T-cell (primary cell): ENCODE measurements around the gene NDST4. TPM values are rescaled to one million over a fixed set of nuclear protein-coding genes. Genes with fewer than 3 reads are reported as not detected.

ENCODE experiments used
- ATAC-seq, 4 experiments: fragments of 200-7000 bp in 3 of 4; fragments of 150-1000 bp in 1 of 4; cut with Tn5 transposase; replicated peaks in 1 of 4; 1 replicate in 3 of 4; 2 replicates in 1 of 4; pipeline ENCODE4 v1.10.0; 2021; ENCODE audit warnings: moderate library complexity in 3 of 4, mild to moderate bottlenecking in 2 of 4, moderate number of reproducible peaks in 1 of 4
- CTCF ChIA-PET, 2 donors: fragments of 300-600 bp; sonication (Branson Sonifier 250); formaldehyde crosslinking; loops; one replicate each; lab custom pipeline; 2022; ENCODE audit warnings: antibody characterized with exemption in 2 of 2; lab: Charles Lee
- POLR2A ChIA-PET, 2 donors: fragments of 300-600 bp; sonication (Branson Sonifier 250); formaldehyde crosslinking; loops; one replicate each; lab custom pipeline; 2022; ENCODE audit warnings: antibody characterized with exemption in 2 of 2; lab: Charles Lee
- DNase-seq, 35 experiments: peaks; one replicate each; pipeline versions ENCODE4 v3.0.0 to v3.0.0-alpha.2; 2013 to 2023
- H3K27ac ChIP-seq: one replicate; pipeline ENCODE4 v1.5.1; 2013; ENCODE audit warnings: low read length
- H3K27me3 ChIP-seq, 2 experiments: replicated peaks in 1 of 2; 1 replicate in 1 of 2; 2 replicates in 1 of 2; pipeline versions ENCODE4 v1.6.1 to v1.7.0; 2013; ENCODE audit warnings: low read length in 1 of 2, mixed read lengths in 1 of 2; ENCODE audit not compliant: control insufficient read depth in 2 of 2, insufficient read depth in 2 of 2; ENCODE audit errors: extremely low read depth in 1 of 2
- H3K36me3 ChIP-seq, 2 donors: 1 replicate in 1 of 2; 2 replicates in 1 of 2; pipeline versions ENCODE4 v1.6.1 to v1.7.0; 2013; ENCODE audit warnings: low read length in 1 of 2; ENCODE audit not compliant: control insufficient read depth in 2 of 2, insufficient read depth in 1 of 2; ENCODE audit errors: extremely low read depth in 1 of 2
- H3K4me1 ChIP-seq, 2 experiments: 1 replicate in 1 of 2; 2 replicates in 1 of 2; pipeline versions ENCODE4 v1.6.1 to v1.7.0; 2013; ENCODE audit warnings: low read length in 2 of 2, mixed read lengths in 1 of 2; ENCODE audit not compliant: insufficient read depth in 2 of 2, control insufficient read depth in 1 of 2; ENCODE audit errors: extremely low read depth in 1 of 2
- H3K4me3 ChIP-seq, 2 donors: 1 replicate in 1 of 2; 2 replicates in 1 of 2; pipeline versions ENCODE4 v1.5.1 to v1.7.0; 2013; ENCODE audit warnings: mild to moderate bottlenecking in 2 of 2, low read length in 1 of 2, moderate library complexity in 1 of 2; ENCODE audit not compliant: control insufficient read depth in 1 of 2; ENCODE audit errors: extremely low read depth in 1 of 2
- H3K9me3 ChIP-seq: 2 replicates; pipeline ENCODE4 v1.7.0; 2013
- H3K27ac Mint-ChIP-seq, 2 donors: one replicate each; pipeline ENCODE4 v1.8.0; 2020 to 2021; ENCODE audit warnings: mild to moderate bottlenecking in 2 of 2, mixed read lengths in 2 of 2
- H3K27me3 Mint-ChIP-seq, 2 donors: one replicate each; pipeline ENCODE4 v1.8.0; 2021 to 2022; ENCODE audit warnings: mixed read lengths in 2 of 2
- H3K36me3 Mint-ChIP-seq: one replicate; pipeline ENCODE4 v1.8.0; 2021; ENCODE audit warnings: mixed read lengths
- H3K4me1 Mint-ChIP-seq, 3 donors: one replicate each; pipeline ENCODE4 v1.8.0; 2020 to 2022; ENCODE audit warnings: mixed read lengths in 3 of 3, mild to moderate bottlenecking in 1 of 3
- H3K4me3 Mint-ChIP-seq, 3 donors: one replicate each; pipeline ENCODE4 v1.8.0; 2020 to 2022; ENCODE audit warnings: mild to moderate bottlenecking in 3 of 3, mixed read lengths in 3 of 3, moderate library complexity in 3 of 3
- H3K9me3 Mint-ChIP-seq, 3 donors: one replicate each; pipeline ENCODE4 v1.8.0; 2020 to 2022; ENCODE audit warnings: mixed read lengths in 3 of 3
- WGBS: methylation state at CpG from one replicate; pipeline ENCODE4 v1.1.5; 2013; ENCODE audit warnings: missing lambda C conversion rate; ENCODE audit not compliant: insufficient coverage; 5-methylcytosine and 5-hydroxymethylcytosine counted together
- total RNA-seq, 35 experiments: library from RNA in 6 of 35; stranded (reverse) in 6 of 35; fragments of 120-200 nt in 1 of 35; gene quantifications; one replicate each; pipeline versions ENCODE4 v1.2.1 to v1.2.4 and lab custom pipeline; 2013 to 2026

NDST4 gene
- total RNA-seq, 5 donors from 2014 or later (not counting 1 experiment from before 2014, with no cell fraction given): not detected

DNA sequence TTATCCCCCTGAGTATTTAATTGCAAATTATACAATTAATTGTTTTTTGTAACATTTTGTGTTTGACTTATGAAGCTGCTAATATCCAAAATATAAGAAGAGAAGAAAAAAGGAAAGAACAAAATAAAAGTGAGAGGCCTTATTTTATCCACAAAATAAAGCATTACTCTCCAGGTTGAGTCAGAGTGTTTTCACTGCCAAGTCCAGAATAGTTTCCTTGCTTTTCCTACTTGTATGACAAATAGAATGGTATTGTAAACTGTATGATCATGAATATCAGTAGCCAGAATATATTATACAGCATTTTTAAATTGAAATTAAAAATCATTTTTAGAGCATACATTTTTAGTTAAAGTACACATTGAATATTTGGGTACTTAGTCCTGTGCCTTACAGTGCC lies 237.8 kb downstream of the NDST4 start:
- ChIA-PET POLR2A (no interaction called here), CTCF (no interaction called here)
- Histone ChIP-seq H3K4me1 (no peaks in the 10 kb centered on the region), H3K27me3 (no peaks in the 10 kb centered on the region), H3K27ac (no peak overlapping the region), H3K4me3 (no peak overlapping the region), H3K36me3 (no peaks in the 10 kb centered on the region), H3K9me3 (no peaks in the 10 kb centered on the region)
- ATAC-seq (no peak), DNase-seq (no peak)
- Mint-ChIP-seq H3K27me3 (no peaks in the 10 kb centered on the region), H3K36me3 (no peaks in the 10 kb centered on the region), H3K9me3 (peaks cover 0 to 1% (median 0%) of the 10 kb centered on the region in 3 donors), H3K27ac (no peak overlapping the region), H3K4me1 (no peaks in the 10 kb centered on the region), H3K4me3 (no peak overlapping the region)

GRCh38 chr4:114874321-114874720 lies 239.1 kb downstream of the NDST4 start:
- Mint-ChIP-seq H3K27ac (no peak overlapping the region), H3K27me3 (no peaks in the 10 kb centered on the region), H3K4me3 (no peak overlapping the region), H3K9me3 (no peaks in the 10 kb centered on the region), H3K4me1 (no peaks in the 10 kb centered on the region), H3K36me3 (no peaks in the 10 kb centered on the region)
- ATAC-seq (no peak), DNase-seq (no peak)
- WGBS: no CpG with 5 or more reads among the region's 1 CpG
- POLR2A ChIA-PET: no interaction called here
- Histone ChIP-seq H3K4me1 (no peaks in the 10 kb centered on the region), H3K27ac (no peak overlapping the region), H3K36me3 (no peaks in the 10 kb centered on the region), H3K9me3 (no peaks in the 10 kb centered on the region), H3K27me3 (no peaks in the 10 kb centered on the region), H3K4me3 (no peak overlapping the region)
- CTCF ChIA-PET: no interaction called here

DNA sequence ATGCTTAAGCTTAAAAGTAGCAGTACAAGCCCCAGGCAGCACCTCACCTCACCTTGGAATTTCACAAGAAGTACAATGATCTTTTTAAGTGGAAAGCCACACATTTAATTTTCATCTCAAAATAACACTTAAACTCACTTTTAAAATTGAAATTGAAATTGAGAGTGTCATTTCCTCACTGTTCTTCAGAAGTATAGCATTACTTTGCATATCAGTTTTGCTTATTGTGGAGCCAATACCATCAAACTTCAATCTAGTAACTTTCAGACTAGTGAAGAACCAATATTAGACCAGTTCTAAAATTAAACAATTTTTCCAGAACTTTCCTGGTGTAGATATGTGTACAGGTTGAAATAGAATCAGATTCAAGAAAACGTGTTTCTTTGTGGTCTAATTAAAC lies 242.4 kb downstream of the NDST4 start:
- ChIA-PET POLR2A (no interaction called here), CTCF (no interaction called here)
- H3K4me1 Mint-ChIP-seq: no peaks in the 10 kb centered on the region
- WGBS: no CpG with 5 or more reads among the region's 1 CpG
- no peak for DNase-seq
- Histone ChIP-seq H3K9me3 (no peaks in the 10 kb centered on the region), H3K36me3 (no peaks in the 10 kb centered on the region), H3K4me1 (no peaks in the 10 kb centered on the region), H3K27me3 (no peaks in the 10 kb centered on the region), H3K27ac (no peak overlapping the region), H3K4me3 (no peak overlapping the region)
- no peaks in the 10 kb centered on the region for H3K9me3 Mint-ChIP-seq
- no peaks in the 10 kb centered on the region for H3K36me3 Mint-ChIP-seq
- H3K4me3 Mint-ChIP-seq: no peak overlapping the region
- no peaks in the 10 kb centered on the region for H3K27me3 Mint-ChIP-seq
- H3K27ac Mint-ChIP-seq: no peak overlapping the region
- no peak for ATAC-seq

GRCh38 chr4:114866901-114867670 lies 246.3 kb downstream of the NDST4 start:
- no CpG with 5 or more reads among the region's 2 CpGs for WGBS
- ATAC-seq: no peak
- POLR2A ChIA-PET: interaction anchor here (0.5 to 0.6 kb wide), 2 partner anchors 46 to 642 kb away, joined by 3 to 4 read pairs; no protein-coding TSS in a partner anchor
- Mint-ChIP-seq H3K27ac (no peak overlapping the region), H3K27me3 (no peaks in the 10 kb centered on the region), H3K9me3 (no peaks in the 10 kb centered on the region), H3K4me3 (no peak overlapping the region), H3K36me3 (no peaks in the 10 kb centered on the region), H3K4me1 (no peaks in the 10 kb centered on the region)
- Histone ChIP-seq H3K4me1 (no peaks in the 10 kb centered on the region), H3K4me3 (no peak overlapping the region), H3K9me3 (no peaks in the 10 kb centered on the region), H3K27me3 (no peaks in the 10 kb centered on the region), H3K27ac (no peak overlapping the region), H3K36me3 (no peaks in the 10 kb centered on the region)
- CTCF ChIA-PET: no interaction called here
- no peak for DNase-seq

DNA sequence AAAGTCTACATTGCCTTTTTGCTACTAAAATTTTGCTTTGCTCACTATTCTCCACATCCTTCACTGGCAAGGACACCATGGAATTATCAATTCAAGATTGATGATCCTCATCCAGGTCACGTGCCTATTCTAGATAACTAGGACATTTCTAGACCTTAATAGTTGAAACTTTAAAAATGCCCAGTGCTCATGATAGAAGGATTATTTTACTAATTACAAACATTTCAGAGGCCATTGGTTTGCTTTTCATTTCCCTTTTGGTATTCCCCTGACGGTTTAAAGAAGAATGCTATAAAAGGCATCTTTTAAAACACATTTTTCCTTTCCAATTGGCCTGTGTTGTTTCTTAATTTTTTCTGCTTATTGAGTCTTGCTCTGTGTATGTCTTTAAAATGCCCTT lies 249.4 kb downstream of the NDST4 start:
- Histone ChIP-seq H3K4me1 (no peaks in the 10 kb centered on the region), H3K27ac (no peak overlapping the region), H3K9me3 (no peaks in the 10 kb centered on the region), H3K36me3 (no peaks in the 10 kb centered on the region), H3K27me3 (no peaks in the 10 kb centered on the region), H3K4me3 (no peak overlapping the region)
- POLR2A ChIA-PET: no interaction called here
- Mint-ChIP-seq H3K27ac (no peak overlapping the region), H3K4me3 (no peak overlapping the region), H3K4me1 (no peaks in the 10 kb centered on the region), H3K36me3 (no peaks in the 10 kb centered on the region), H3K9me3 (no peaks in the 10 kb centered on the region), H3K27me3 (no peaks in the 10 kb centered on the region)
- DNase-seq (no peak), ATAC-seq (no peak)
- CTCF ChIA-PET: no interaction called here
- WGBS: no CpG with 5 or more reads among the region's 2 CpGs

DNA sequence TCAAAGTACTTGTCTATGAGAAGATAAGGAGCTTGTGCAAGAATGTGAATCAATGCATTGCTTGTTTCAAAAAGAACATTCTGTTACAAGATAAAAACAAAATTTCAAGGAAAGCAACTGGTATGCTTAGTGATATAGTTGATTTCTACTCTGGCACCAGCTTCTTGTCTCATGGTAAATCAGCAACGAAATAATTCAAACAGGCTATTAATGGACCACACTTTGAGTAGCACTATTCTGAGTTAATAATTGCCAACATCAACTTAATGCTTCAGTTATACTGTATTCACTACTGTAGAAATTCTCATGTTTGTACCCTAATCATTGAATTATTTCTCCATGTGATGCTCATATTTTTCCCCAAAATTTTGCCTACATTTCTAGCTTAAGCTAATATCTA lies 252.6 kb downstream of the NDST4 start:
- Mint-ChIP-seq H3K27me3 (peaks cover 0 to 2% of the 10 kb centered on the region in 2 donors), H3K4me3 (no peak overlapping the region), H3K36me3 (no peaks in the 10 kb centered on the region), H3K4me1 (no peaks in the 10 kb centered on the region), H3K9me3 (peaks cover 0 to 4% (median 2%) of the 10 kb centered on the region in 3 donors), H3K27ac (no peak overlapping the region)
- Histone ChIP-seq H3K9me3 (no peaks in the 10 kb centered on the region), H3K27ac (no peak overlapping the region), H3K27me3 (no peaks in the 10 kb centered on the region), H3K4me1 (no peaks in the 10 kb centered on the region), H3K4me3 (no peak overlapping the region), H3K36me3 (no peaks in the 10 kb centered on the region)
- DNase-seq (no peak), ATAC-seq (no peak)
- POLR2A ChIA-PET: interaction anchor here in 1 of 2 donors (0.6 kb wide), 1 partner anchor 66 kb away, joined by 3 read pairs; no protein-coding TSS in a partner anchor
- CTCF ChIA-PET: no interaction called here
- WGBS: no CpG with 5 or more reads among the region's 1 CpG
